M059J (cell line): Measurements from ENCODE around the gene ORC5. TPM values are rescaled to one million over a fixed set of nuclear protein-coding genes. Genes with fewer than 3 reads are reported as not detected.
"Not testable (repeated sequence)": the region's sequence is repeated elsewhere in the genome, so short reads cannot be mapped to it uniquely, and the experiment has no call there.

Experiments
- DNase-seq: peaks from one replicate; pipeline ENCODE4 v3.0.0-alpha.2; 2012; ENCODE audit warnings: low read depth
- total RNA-seq: library from RNA; depleted of rRNA; stranded (reverse); fragments of >200 nt; shearing (Covaris generic); gene quantifications from 2 replicates; pipeline ENCODE4 v1.2.3, GENCODE V29; 2014; rRNA removed

Gene ORC5
- total RNA-seq: 55.6 and 118 TPM in 2 replicates

DNA sequence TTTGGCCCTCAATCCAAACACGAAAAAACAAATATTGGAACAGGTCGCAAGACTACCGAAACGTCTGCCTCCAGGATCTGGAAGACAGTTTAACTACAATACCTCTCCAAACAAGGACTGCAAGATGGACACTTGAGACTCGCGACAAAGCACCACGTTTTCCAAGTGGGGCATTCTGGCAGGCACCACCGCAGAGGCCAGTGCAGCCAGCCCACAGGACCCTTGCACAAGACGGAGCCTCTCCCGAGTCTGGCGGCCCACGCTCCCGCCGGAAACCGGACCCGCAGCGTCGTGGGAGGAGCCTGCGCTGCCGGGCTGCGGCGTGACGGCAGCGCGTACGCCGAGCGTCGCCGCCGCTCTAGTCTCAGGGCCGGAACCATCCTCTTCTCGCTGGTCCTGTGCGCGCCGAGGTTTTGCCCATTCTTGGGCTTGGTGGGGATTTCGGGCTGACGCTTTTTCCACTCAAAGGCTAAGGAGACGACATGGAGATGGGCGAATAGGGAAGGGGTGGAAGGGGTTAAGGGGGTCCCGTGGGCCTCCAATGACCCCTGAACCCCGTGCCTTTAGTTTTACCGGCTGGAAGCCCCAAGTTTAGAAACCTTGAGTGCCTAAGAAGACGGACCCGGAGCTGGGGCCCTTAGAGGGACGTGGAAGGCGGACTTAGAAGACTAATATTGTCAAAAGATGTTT, at the start of gene ORC5:
Gene ORC5 (minus strand): TSS at position 283 of the 690 bp plus-strand sequence. CDS start 109 bp downstream, at position 174.
- DNase-seq: peak; percentile 83

DNA sequence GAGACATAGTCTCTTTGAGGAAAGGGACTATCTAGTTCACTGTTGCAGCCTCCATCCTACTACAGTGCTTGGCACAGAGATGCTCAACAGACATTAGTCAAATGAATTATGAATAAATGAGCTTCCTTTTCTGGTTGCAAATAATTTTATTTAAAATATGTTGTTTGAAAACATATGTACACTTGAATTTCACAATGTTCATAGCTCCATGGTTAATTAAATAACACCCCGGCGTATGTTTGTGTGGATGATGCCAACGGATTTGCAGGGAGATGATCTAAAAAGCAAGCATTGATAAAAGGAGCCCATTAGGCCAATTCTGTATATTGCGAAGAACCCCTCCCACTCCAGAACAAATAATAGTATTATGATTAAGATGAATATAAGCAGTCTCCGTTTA, 47.8 kb upstream of the ORC5 start:
- no peak for DNase-seq

DNA sequence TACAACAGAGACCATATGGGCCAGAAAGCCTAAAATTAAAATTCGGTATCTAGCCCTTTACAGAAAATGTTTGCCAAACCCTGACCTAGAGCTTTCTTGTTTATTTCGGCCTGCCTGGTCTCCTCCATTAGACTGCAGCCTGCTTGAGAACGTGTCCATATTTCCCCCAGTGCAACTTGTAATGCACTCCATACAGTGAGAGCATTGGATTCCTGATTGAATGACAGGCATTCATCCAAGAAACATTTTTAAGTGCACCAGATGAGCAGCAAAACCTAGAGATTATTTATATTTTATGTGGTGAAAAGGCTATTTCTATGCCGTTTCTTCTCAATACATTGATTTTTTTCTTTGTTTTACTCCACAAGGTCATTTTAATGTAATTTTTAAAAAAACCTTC, 47.4 kb upstream of the ORC5 start:
- no peak for DNase-seq

DNA sequence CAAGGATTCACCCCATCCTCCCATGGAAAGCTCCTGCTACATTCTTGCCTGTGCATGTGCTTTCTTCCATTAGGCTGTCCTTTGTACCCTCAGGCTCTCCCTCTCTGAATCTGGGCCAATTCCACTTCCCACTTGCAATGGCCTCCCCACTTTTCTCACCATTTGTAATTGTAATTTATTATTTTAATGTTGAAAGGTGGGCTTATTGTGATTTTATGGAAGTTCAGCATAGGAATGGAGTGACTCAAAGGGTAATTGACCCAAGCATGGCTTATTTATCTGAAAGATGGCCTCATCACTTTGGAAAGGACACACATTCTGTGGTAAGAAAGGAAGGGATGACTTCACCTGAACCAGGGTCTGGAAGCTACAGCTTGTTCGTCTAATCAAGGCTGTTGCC, 46.9 kb upstream of the ORC5 start:
- no peak for DNase-seq

DNA sequence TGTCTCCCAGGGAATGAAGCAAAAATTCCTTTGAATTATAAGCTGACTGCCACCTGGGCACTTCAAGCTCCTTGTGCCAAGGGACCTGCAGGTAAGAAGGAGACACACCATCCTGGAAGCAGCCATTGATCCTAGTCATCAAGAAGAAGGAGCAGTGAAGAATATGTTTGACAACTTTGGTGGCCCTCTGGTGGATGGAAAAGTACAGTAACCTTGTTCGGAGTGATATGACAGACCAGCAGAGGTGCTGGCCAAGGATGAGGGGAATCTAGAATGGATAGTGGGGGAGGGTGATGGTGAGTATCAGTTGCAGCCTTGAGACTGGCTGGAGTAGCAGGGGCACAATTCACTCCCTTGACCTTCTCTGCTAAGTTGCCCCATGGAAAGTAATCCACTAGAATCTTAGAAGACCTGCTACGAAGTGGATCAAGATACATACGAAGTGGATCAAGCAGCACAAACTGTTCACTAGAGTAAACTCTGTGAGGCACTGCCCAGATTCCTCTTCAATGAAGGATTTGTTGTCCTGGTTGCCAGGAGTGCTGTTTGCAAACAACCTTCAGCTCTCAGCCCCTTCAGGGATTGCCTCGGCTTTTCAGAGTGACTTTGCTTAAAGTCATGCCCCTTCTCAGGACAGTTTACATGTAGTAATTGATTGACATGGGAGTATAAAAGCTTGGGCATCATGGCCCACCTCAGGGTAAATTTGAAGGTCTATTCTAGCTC, 44.8 kb upstream of the ORC5 start:
- peak; percentile 6 for DNase-seq

DNA sequence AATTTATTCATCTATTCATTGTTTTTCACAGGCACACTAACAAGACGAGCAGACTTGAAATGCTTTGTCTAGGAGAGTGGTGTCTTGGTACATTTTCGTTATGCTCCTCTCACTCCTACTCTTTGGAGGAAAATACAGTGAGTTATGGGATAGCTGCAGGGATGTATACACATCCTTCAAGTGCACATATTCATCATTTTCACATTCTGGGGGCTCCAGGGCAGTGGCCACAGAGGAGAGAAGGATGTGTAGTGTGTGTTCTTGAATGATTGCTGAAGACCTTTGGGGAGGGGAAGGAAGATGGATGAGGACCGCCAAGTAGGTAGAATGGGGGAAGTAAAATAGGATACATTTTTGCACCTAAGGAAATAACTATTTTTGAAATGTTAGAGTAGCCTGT, 34.8 kb upstream of the ORC5 start:
- DNase-seq: no peak

DNA sequence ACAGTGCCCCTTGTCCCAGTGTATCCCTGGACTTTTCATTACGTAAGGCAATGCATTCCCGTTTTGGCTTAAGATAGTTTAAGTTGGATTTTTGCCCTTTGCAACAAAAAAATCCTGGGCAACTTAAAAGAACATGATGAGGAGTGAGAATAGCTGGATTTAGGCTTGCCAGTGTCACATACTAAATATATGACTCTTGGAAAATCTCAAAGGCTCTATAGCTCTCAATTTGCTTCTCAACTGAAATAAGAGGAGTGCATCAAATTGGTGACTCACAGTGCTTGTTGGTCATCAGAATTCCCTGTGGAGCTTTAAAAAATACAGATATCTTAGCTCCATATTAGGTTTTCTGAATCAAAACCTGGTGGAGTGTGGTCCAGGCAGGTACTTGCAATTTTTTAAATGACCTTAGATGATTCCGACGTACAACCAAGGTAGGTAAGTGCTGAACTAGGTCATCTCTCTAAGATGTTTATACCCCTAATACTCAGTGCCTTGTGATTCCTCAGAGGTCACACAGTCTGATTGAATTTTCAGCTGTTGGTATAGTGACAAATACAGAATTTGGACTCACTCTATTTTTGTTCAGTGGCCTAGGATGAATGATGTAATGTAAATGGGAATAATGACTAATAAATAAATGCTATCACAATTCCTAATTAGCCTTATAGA, 33.9 kb upstream of the ORC5 start:
- DNase-seq: no peak

DNA sequence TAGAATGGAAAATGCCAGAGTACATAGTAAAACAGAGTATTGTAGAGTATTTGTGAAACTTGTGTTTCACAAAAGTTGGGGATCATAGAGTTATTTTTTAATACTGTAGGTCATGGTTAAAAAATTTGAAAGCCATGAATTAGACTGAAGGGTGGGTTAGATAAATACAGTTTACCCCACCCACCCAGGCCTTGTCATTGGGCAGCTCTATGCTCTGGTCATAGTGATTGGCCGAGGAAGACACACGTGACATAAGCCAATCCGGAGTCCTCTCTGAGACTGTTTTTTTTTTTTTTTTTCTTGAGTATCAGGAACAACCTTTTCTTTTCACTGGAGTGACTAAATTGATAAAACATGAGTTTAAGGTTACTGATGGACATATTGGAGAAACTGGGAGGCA, 33.3 kb upstream of the ORC5 start:
- DNase-seq: no peak

DNA sequence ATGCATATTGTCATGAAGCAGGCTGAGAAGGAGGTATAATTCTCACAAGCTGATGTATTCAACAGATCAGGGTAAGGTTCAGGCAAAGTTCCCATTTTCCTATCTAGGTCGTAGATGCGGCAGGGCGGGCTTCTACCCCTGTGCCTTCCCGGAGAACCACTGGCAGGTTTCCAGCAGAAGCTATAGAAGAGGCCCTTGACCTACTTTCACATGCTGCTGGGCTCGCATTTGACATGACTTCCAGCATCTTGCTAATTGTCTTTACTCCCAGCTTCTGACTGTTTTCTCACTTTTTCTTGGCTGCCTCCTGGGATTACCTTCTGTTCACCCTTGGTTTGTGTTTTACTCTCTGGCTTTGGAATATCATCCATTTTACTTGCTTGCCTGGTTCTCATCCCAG, 32.6 kb upstream of the ORC5 start:
- no peak for DNase-seq

DNA sequence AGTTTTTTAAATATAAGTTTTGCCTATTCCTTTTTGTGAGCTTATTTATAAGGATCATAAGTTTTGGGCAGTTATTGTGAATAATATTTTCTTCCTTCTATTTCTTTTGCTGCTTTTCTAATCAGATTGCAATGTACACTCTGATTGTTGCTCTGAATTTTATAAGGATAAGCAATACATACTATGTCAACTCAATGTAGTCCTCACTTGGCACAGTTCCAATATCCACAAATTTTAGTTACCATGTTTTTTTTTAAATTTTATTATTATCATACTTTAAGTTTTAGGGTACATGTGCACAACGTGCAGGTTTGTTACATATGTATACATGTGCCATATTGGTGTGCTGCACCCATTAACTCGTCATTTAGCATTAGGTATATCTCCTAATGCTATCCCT, 27.2 kb upstream of the ORC5 start:
- DNase-seq: not testable (repeated sequence)

DNA sequence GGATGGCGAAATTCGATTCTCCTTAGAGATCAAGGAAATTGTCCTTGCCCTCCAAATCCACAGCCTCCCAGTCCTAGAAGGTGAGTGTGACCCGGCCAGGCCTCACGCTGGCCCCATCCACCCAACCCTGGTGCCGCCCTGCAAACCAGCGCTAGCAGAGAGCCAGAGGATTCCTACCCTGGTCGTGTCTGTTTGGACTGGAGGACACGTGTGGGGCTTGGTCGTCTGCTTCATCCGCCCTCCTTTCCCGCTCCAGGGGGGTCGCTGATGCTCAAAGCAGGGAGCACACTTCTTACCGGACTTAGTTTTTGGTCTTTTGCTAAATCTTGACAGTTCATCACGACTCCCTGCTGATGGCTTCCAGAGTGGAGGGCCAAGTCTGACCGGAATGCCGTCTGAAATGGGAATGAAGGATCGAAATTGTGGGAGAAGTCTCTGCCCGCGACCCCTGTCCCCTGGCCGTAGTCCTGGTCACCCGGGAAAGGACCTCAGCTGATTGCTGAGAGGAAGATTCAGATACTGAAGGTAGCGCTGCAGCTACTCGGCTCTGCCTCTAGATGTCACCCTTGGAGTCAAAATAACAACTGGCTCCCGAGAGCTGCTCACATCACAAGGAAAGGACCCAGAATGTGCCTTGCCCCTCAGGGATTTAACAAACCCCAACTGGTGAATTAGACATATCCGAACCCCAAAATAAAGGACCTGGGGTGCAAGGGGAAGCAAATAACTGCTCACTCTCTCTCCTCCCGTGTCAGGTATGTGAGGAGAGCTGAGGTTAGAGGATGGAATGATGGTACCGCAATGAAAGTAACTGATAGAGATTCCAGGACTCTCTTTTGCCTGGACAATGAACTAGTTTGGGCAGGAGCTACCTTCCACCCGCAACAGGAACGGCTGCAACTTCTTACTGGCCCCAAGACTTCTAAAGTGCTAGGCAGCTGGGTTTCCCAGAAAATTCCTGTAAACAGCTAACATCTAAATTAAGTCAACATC, 23.5 kb upstream of the ORC5 start:
- DNase-seq: peak; percentile 51

DNA sequence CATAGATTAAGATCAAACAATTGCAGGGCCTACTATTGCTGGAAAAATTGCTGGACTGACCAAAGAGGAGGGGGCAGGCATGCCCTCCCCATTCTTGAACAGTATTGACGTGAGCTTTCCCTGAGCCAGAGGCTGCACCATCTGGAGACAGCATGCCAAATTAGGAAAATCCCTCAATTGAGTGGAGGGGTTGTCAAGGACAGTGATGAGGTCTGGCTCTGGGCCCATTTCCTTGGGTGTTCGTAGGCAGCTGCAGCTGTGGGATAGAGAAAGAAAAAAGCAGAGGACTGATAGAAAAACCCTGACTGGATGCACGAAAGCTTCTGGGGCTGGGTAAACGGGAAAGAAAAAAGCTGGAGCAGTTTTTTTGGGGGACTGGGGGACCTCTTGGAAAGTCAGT, 22.8 kb upstream of the ORC5 start:
- no peak for DNase-seq

DNA sequence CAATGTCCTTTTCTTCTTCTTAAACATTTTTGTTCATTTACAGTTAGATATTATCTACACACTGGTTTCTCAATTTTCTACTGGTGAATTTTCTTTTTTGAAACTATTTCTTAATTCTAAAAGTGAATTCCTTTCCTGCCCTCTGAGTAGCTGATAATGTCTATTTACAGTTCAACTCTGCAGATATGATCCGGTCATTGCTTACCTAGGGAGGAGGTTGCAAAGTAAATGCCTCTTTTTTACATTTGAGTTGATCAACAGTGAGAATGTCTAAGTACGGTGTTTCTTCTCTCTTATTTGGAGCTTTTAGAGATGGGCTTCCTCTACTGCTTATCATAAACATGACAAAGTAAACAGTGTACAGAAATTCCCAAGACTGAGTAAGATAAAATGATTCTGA, 20.6 kb upstream of the ORC5 start:
- no peak for DNase-seq

DNA sequence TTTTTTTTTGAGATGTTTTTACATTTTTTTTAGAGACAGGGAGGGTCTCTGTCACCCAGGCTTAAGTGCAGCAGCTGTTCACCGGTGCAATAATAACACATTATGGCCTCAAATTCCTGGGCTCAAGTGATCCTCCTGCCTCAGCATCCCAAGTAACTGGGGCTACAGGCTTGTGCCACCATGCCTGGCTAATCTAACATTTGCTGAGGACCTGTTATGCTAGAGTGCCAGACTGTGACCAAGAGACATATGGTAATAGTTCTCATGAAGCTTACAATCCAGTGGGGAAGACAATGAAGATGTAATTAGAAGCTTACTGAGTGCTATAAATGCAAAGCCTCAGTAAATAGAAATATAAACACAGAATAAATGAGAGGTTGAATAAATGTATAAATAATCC, 17.6 kb upstream of the ORC5 start:
- DNase-seq: no peak

DNA sequence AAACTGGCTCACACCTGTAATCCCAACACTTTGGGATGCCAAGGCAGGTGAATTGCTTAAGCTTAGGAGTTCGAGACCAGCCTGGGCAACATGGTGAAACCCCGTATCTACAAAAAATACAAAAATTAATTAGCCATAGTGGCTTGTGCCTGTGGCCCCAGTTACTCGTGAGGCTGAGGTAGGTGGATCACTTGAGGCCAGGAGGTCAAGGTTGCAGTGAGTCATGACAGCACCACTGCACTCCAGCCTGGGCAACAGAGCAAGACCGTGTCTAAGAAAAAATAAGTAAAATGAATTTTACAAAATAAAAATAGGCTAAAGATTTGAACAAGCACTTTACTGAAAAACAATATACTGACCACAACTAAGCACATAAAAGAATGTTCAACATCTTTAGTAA, 9.8 kb upstream of the ORC5 start:
- no peak for DNase-seq

DNA sequence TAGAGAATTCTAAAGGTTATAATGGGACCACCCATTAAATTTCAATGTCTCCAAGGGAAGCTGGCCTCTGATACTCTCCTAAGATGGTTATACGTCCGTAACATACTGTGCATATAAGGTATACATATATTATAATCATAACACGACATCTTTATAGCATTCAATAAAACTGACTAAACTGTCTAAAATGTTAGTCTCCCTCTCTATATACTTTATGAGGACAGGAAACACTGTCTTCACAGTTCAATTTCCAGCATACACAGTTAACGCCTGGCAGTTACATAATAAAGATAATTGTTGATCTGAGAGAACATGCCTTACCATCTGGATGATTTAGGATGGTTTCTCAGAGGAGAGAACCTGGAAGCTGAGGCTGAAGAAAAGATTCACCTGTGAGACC, 1.2 kb upstream of the ORC5 start:
- no peak for DNase-seq

DNA sequence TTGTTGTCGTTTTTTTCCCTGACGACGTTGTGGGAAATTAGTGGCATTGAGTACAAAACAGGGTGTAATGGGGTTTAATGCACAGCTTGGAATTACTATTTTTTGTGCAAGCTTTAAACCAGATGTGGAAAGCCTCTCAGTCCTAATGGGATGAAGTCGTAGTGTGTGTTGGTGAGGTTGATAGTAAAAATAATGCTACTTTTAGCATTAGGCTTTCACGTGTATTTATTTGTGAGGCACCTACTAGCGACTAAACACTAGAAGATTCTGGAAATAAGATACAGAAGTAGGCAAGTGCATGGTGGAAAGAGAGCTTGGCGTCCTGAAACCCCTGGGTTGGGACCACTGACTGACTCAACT, 588 bp upstream of the ORC5 start:
- no peak for DNase-seq

DNA sequence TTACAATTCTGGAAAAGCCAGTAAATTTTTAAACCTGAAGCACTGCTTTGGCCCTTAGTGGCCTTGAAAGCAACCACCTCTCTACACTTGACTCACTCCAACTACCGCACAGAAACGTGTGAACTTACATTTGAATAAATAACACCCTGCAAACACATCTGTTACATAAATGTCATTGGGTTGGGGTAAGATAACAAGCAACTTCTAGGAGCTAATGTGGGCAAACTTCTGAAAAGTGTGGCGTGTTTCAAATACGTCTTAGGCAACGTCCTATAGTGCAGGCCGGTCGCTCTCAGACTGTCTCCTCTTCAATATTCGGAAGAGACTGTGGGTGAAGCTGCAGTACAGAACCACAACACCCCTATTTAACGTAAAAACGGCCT, 474 bp downstream of the ORC5 start:
- peak; percentile 28 for DNase-seq

DNA sequence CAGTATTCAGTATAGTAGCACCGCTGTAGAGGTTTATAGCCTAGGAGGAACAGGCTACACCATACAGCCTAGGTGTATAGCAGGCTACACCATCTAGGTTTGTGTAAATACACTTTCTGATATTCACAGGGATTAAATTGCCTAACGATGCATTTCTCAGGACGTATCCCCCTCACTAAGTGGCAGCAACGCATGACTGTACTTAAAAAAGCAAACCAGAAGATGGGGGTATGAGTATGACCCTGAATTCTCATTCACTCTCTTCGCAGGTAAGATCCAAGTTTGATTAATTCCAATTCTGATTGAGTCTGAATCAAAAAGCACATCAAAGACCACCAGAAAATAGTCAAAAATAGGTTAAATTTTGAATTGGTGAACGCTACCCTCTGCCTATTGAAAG, 972 bp downstream of the ORC5 start:
- DNase-seq: no peak

DNA sequence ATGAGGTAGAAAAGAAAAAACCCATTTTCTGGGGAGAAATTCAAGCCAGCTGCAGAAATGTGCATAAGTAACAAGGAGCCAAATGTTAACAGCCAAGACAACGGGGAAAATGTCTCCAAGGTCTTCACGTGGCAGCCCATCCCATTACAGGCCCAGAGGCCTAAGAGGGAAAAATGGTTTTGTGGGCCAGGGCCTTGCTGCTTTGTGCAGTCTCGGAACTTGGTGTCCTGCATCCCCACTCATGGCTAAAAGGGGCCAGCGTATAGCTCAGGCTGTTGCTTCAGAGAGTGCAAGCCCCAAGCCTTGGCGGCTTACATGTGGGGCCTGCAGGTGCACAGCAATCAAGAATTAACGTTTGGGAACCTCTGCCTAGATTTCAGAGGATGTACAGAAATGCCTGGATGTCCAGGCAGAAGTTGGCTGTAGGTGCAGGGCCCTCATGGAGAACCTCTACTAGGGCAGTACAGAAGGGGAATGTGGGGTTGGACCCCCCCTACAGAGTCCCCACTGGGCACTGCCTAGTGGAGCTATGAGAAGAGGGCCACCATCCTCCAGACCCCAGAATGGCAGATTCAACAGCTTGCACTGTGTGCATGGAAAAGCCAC, 9.0 kb downstream of the ORC5 start:
- DNase-seq: no peak

DNA sequence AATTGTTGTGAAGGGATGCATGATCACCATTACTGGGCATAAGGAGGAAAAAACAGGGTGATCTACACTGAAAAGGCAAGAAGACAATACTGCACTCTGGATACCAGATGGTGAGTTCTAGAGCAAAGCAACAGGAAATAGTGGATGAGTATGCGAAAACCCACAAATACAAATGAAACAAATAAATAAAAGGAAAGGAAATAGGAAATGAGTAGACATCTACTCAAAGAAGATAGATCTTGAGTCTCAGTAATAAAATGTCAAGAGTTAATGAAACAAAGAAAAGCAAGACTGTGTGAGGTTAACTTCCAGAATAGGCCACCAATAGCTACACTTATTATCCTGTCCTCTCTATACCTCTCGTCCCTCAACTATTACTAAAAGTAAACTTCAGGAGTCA, 11.7 kb downstream of the ORC5 start:
- DNase-seq: no peak

DNA sequence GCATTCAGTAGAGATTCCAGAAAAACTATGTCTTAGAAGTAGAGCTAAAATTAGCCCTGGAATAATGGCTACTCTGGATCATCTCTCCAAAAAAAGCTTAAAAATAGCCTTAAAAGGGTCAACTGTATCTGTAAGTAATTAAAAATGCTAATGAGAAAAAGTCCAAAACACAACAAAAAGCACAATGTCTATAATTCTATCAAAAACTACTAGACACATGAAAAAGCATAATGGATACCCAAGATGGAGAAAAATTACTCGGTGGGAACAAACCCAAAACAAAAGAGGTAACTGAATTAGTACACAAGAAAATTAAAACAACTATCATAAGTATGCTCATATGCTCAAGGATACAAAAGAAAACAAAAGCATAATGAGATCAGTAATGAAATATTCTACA, 15.4 kb downstream of the ORC5 start:
- no peak for DNase-seq
